Mucosa of descending colon (tissue), 3 donors: ENCODE data around the gene RERG. TPM values are rescaled to one million over a fixed set of nuclear protein-coding genes. Genes with fewer than 3 reads are reported as not detected.

Source experiments
- ATAC-seq: fragments of 200-7000 bp; cut with Tn5 transposase; one replicate; pipeline ENCODE4 v1.9.1; 2020; ENCODE audit warnings: mild to moderate bottlenecking, moderate library complexity
- DNase-seq, 3 donors: peaks; one replicate each; pipeline ENCODE4 v3.0.0-alpha.2; 2020
- H3K36me3 ChIP-seq: fragments of 200-600 bp; one replicate; pipeline ENCODE4 v1.8.0; 2021; ENCODE audit warnings: low read depth, mild to moderate bottlenecking
- H3K4me1 ChIP-seq: fragments of 200-600 bp; one replicate; pipeline ENCODE4 v1.8.0; 2021; ENCODE audit warnings: low read depth, mild to moderate bottlenecking
- H3K4me3 ChIP-seq: fragments of 200-600 bp; one replicate; pipeline ENCODE4 v1.8.0; 2021; ENCODE audit warnings: mild to moderate bottlenecking
- H3K9me3 ChIP-seq: fragments of 200-600 bp; one replicate; pipeline ENCODE4 v1.8.0; 2021; ENCODE audit warnings: mild to moderate bottlenecking
- CTCF ChIP-seq: fragments of 200-600 bp; IDR thresholded peaks from one replicate; pipeline ENCODE4 v1.8.0; 2022; ENCODE audit warnings: antibody characterized with exemption, mild to moderate bottlenecking
- intact Hi-C, 2 donors: fragments of 100-400 bp; cut with DNase I in 1 of 2; cut with micrococcal nuclease in 1 of 2; formaldehyde crosslinking; loops; one replicate each; pipeline versions ENCODE4 v1.11.0 to v1.11.1; 2022; cut with DNase I, micrococcal nuclease
- long read RNA-seq, 2 donors: library from polyadenylated mRNA; unstranded; transcript quantifications; one replicate each; pipeline ENCODE4 v2.0.0, GENCODE V29; 2019 to 2021
- total RNA-seq, 3 donors: library from RNA; stranded (reverse); fragmentation: NEBNext Ultra II Directional in 2 of 3; extraction: Animal tissue kit (Norgen Biotek cat#: 25700) in 2 of 3; gene quantifications; one replicate each; pipeline versions ENCODE4 v1.2.1 to v1.2.4, GENCODE V29; 2021 to 2023
- donor health status: DM: no; HTN: no; CAD: no; lungs with moderate emphysema.
- donor health status: DM: no; HTN: no; CAD: no.
- donor health status: DM: no; HTN: yes; CAD: no.

RERG gene
- total RNA-seq = 10 to 100 TPM in 1 of 3 donors, 1 to 10 TPM in 2; 1.4 to 31.6 (median 5.2) TPM
- long read RNA-seq, donor 1, transcript RERG-201 (5 exons, 2,264 nt) = major isoform, 21 of 40 reads
- long read RNA-seq, donor 1, partial matches to known transcripts = 1 of 40 reads
- long read RNA-seq, donor 1, other reads (novel, unspliced or antisense) = 13 of 40 reads
- long read RNA-seq, donor 2, partial matches to known transcripts = 0 of 3 reads
- long read RNA-seq, donor 2, other reads (novel, unspliced or antisense) = 1 of 3 reads

- no peaks in the 10 kb centered on the region for H3K36me3 ChIP-seq
- TF ChIP-seq CTCF = peak; percentile 96
- no peaks in the 10 kb centered on the region for H3K4me1 ChIP-seq
- H3K9me3 ChIP-seq = no peaks in the 10 kb centered on the region
- no peak within 1 kb of the TSS for H3K4me3 ChIP-seq
- intact Hi-C loops = loop anchor here (5.0 kb wide), 1 partner anchor 69 kb away; no protein-coding TSS in a partner anchor
- ATAC-seq (peak; percentile 100), DNase-seq (peak; percentile 77 to 84 (median 82))
Observed at GRCh38 chr12:15220915-15221885, at the start of gene RERG. Gene RERG, minus strand, starts transcription at chr12:15221417. Its CDS starts 3,928 bp downstream, at chr12:15217489.

GRCh38 chr12:15270591-15270990, 49.4 kb upstream of the RERG start:
- no peak for TF ChIP-seq CTCF
- intact Hi-C loops = loop anchor here in 1 of 2 donors (10.0 kb wide), 1 partner anchor 254 kb away; no protein-coding TSS in a partner anchor

GRCh38 chr12:15268927-15269552, 47.8 kb upstream of the RERG start:
- H3K9me3 ChIP-seq = no peaks in the 10 kb centered on the region
- H3K4me1 ChIP-seq = no peaks in the 10 kb centered on the region
- H3K4me3 ChIP-seq = no peak overlapping the region
- TF ChIP-seq CTCF = peak; percentile 58
- intact Hi-C loops = no loop called here
- H3K36me3 ChIP-seq = no peaks in the 10 kb centered on the region
- ATAC-seq = peak; percentile 87
- DNase-seq = peak in 1 of 3 donors; percentile 22

More at GRCh38 chr12:15270591-15270990, 49.4 kb upstream of the RERG start:
- no peaks in the 10 kb centered on the region for H3K36me3 ChIP-seq
- DNase-seq (no peak), ATAC-seq (no peak)
- H3K4me3 ChIP-seq = no peak overlapping the region
- no peaks in the 10 kb centered on the region for H3K9me3 ChIP-seq
- H3K4me1 ChIP-seq = no peaks in the 10 kb centered on the region

GRCh38 chr12:15268309-15268708, 47.1 kb upstream of the RERG start:
- intact Hi-C loops = no loop called here
- Histone ChIP-seq H3K9me3 (no peaks in the 10 kb centered on the region), H3K4me1 (no peaks in the 10 kb centered on the region), H3K36me3 (no peaks in the 10 kb centered on the region), H3K4me3 (no peak overlapping the region)
- ATAC-seq (no peak), DNase-seq (no peak)
- no peak for TF ChIP-seq CTCF

GRCh38 chr12:15265875-15266274, 44.7 kb upstream of the RERG start:
- intact Hi-C loops = no loop called here
- no peaks in the 10 kb centered on the region for H3K36me3 ChIP-seq
- DNase-seq (no peak), ATAC-seq (no peak)
- H3K4me3 ChIP-seq = no peak overlapping the region
- TF ChIP-seq CTCF = no peak
- no peaks in the 10 kb centered on the region for H3K4me1 ChIP-seq
- H3K9me3 ChIP-seq = no peaks in the 10 kb centered on the region
